Skeletal muscle cell (primary cell): Measurements from ENCODE around the gene ZNF177.

ENCODE experiments used
- DNase-seq: peaks from one replicate; pipeline ENCODE4 v3.0.0-alpha.2; 2010; ENCODE audit warnings: low read depth
- H3K4me3 ChIP-seq: 2 replicates; pipeline ENCODE4 v1.5.1; 2011; ENCODE audit warnings: low read depth, mild to moderate bottlenecking, control low read depth, low read length, moderate library complexity

Gene ZNF177

DNA sequence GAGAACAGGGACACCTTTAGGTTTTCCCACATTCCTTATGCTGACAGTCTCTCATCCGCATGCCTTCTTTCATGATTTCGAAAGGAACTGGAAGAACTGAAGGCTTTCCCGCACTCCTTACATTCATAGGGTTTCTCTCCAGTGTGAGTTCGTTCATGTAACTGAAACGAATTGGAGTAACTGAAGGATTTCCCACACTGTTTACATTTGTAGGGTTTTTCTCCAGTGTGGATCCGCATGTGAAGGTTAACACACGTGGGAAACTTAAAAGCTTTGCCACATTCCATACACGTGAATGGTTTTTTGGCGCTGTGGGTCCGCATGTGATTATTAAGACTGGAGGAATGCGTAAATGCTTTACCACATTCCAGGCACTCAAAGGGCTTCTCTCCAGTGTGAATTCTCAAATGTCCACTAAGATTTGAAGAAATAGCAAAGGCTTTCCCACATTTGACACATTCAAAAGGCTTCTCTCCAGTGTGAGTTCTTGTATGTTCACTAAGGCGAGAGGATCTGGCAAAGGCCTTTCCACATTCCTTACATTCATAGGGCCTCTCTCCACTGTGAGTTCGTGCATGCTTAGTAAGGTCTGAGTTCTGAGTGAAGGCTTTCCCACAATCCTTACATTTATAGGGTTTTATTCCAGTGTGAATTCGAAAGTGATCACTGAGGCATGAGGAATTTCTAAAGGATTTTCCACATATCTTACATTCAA lies 50.6 kb downstream of the ZNF177 start:
- DNase-seq: no peak
- H3K4me3 ChIP-seq: no peak overlapping the region

DNA sequence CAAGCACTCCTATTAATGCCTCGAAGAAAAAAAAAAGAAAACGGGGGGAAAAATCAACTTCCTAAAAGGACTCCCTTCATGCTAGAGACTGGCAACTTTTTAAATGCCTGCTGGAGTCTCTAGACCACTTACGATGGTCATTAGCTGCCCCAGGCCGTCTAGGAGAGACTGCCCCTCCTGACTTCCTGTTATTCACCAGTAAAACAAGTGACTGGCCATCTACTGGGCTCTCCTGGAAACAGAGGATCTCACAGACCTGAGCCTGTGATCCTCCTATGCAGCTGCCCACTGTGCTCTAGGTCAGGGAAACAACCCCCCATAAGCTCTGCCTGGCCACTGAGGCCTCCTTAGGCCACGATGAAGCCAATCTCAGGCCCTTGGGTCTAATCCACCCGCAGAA lies 65.1 kb downstream of the ZNF177 start:
- no peak overlapping the region for H3K4me3 ChIP-seq
- no peak for DNase-seq

DNA sequence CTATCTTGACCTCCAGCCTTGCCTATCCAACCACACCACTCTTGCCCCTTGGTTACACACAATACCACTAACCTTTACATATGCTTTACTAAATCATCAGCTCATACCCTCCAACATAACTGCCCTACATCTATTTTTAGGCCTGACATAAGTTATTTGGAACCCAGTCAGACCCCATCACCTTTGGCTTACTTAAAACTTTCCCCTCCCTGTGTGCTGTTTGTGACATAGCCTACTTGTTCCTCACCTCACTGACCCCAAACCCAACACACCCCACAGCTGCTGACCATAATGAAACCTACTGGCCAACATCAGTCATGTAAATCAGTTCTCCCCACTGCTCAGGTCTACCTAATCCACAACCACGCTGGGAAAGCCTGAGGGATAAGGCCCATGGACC lies 67.6 kb downstream of the ZNF177 start:
- DNase-seq: no peak
- H3K4me3 ChIP-seq: no peak overlapping the region

DNA sequence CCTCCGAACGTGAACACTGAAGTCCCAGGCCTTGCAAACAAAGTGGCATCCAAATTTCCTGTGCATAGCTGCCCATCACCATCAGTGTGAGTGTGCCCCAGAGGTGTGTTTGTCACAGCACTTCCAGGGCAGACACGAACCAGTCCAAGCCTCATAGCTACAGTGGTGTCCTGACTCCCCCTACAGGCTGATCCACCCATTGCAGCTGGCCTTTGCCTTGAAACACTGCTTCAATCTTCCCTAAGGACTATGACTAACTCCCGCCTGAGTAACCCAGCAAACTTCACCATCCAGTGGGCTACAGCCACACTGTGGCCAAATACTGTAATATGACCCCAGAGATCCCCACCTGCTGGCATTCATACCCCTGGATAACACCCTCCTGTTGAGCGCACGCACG lies 68.7 kb downstream of the ZNF177 start:
- no peak for DNase-seq

More for the DNA sequence above, 68.7 kb downstream of the ZNF177 start:
- no peak overlapping the region for H3K4me3 ChIP-seq
